Neural cell (in vitro differentiated cells): ENCODE results near the gene PDE9A. TPM values are rescaled to one million over a fixed set of nuclear protein-coding genes. Genes with fewer than 3 reads are reported as not detected.

Experiments
- H2AFZ ChIP-seq: fragments of 200-600, 300-800 bp; sonication (generic), shearing (Covaris generic); 2 replicates; pipeline ENCODE4 v1.6.0; 2014; ENCODE audit warnings: low read depth, mild to moderate bottlenecking, antibody characterized with exemption, low read length, moderate library complexity
- H3F3A ChIP-seq: fragments of 200-600 bp; shearing (Covaris generic); 2 replicates; pipeline ENCODE4 v1.6.1; 2016; ENCODE audit warnings: mild to moderate bottlenecking, moderate library complexity, mixed read lengths, antibody characterized with exemption, low read length; ENCODE audit not compliant: insufficient read depth, poor library complexity, severe bottlenecking
- H3K27ac ChIP-seq: fragments of 200-600, 300-800 bp; sonication (generic), shearing (Covaris generic); 2 replicates; pipeline ENCODE4 v1.5.1; 2014; ENCODE audit warnings: mild to moderate bottlenecking, low read length, moderate library complexity
- H3K27me3 ChIP-seq: fragments of 300-800, 200-600 bp; sonication (generic), shearing (Covaris generic); 2 replicates; pipeline ENCODE4 v1.6.0; 2014; ENCODE audit warnings: mild to moderate bottlenecking, low read depth, low read length, moderate library complexity; ENCODE audit not compliant: insufficient read depth
- H3K36me3 ChIP-seq: fragments of 300-800, 200-600 bp; sonication (generic), shearing (Covaris generic); 2 replicates; pipeline ENCODE4 v1.5.1; 2014; ENCODE audit warnings: mild to moderate bottlenecking, antibody characterized with exemption, low read length, moderate library complexity; ENCODE audit not compliant: insufficient read depth
- H3K4me2 ChIP-seq: fragments of 300-800, 200-600 bp; sonication (generic), shearing (Covaris generic); 2 replicates; pipeline ENCODE4 v1.6.0; 2014; ENCODE audit warnings: mild to moderate bottlenecking, low read length
- H3K4me3 ChIP-seq: fragments of 300-800, 200-600 bp; sonication (generic), shearing (Covaris generic); 2 replicates; pipeline ENCODE4 v1.5.1; 2014; ENCODE audit warnings: mild to moderate bottlenecking, low read length, moderate library complexity
- H3K79me2 ChIP-seq: fragments of 200-600 bp; shearing (Covaris generic); replicated peaks from 2 replicates; pipeline ENCODE4 v1.6.0; 2014; ENCODE audit warnings: mild to moderate bottlenecking, low read length, moderate library complexity; ENCODE audit not compliant: insufficient read depth
- H3K9ac ChIP-seq: fragments of 300-800, 200-600 bp; sonication (generic), shearing (Covaris generic); 2 replicates; pipeline ENCODE4 v1.6.1; 2016; ENCODE audit warnings: mild to moderate bottlenecking, low read length, mixed read lengths
- H3K9me2 ChIP-seq: fragments of 200-600 bp; shearing (Covaris generic); 2 replicates; pipeline ENCODE4 v1.6.1; 2016; ENCODE audit warnings: mild to moderate bottlenecking, low read length, mixed read lengths; ENCODE audit not compliant: insufficient read depth
- H3K9me3 ChIP-seq: fragments of 200-600, 300-800 bp; sonication (generic), shearing (Covaris generic); 2 replicates; pipeline ENCODE4 v1.6.1; 2016; ENCODE audit warnings: mild to moderate bottlenecking, mixed run types, low read length, moderate library complexity, mixed read lengths
- H4K20me1 ChIP-seq: fragments of 200-600 bp; shearing (Covaris generic); 2 replicates; pipeline ENCODE4 v1.6.1; 2016; ENCODE audit warnings: mild to moderate bottlenecking, mixed run types; ENCODE audit not compliant: insufficient read depth
- CTCF ChIP-seq: fragments of 450-650 bp; IDR thresholded peaks from 2 replicates; pipeline ENCODE4 v1.5.1; 2014; ENCODE audit warnings: antibody characterized with exemption, mild to moderate bottlenecking, moderate library complexity; ENCODE audit not compliant: poor library complexity, severe bottlenecking
- EP300 ChIP-seq: fragments of 450-650 bp; conservative IDR thresholded peaks from 2 replicates; pipeline ENCODE4 v1.6.1; 2014; ENCODE audit warnings: antibody characterized with exemption, mild to moderate bottlenecking, moderate library complexity; ENCODE audit not compliant: poor library complexity, severe bottlenecking
- EZH2 ChIP-seq: fragments of 200-600, 300-800 bp; shearing (Covaris generic), sonication (generic); IDR thresholded peaks from 2 replicates; pipeline ENCODE4 v1.6.1; 2014; ENCODE audit warnings: antibody characterized with exemption, low read length, borderline replicate concordance, mild to moderate bottlenecking; ENCODE audit not compliant: insufficient read depth, poor library complexity, severe bottlenecking
- MXI1 ChIP-seq: fragments of 450-650 bp; conservative IDR thresholded peaks from 2 replicates; pipeline ENCODE4 v1.6.1; 2014; ENCODE audit warnings: antibody characterized with exemption, mild to moderate bottlenecking; ENCODE audit not compliant: poor library complexity, severe bottlenecking
- POLR2AphosphoS5 ChIP-seq: IDR thresholded peaks from 2 replicates; pipeline ENCODE4 v1.6.1; 2012
- RAD21 ChIP-seq: fragments of 450-650 bp; conservative IDR thresholded peaks from 2 replicates; pipeline ENCODE4 v1.6.1; 2014; ENCODE audit warnings: antibody characterized with exemption, mild to moderate bottlenecking, moderate library complexity
- REST ChIP-seq: IDR thresholded peaks from 2 replicates; pipeline ENCODE4 v1.6.1; 2012; ENCODE audit warnings: borderline replicate concordance
- SMC3 ChIP-seq: fragments of 450-650 bp; conservative IDR thresholded peaks from 2 replicates; pipeline ENCODE4 v1.6.1; 2014; ENCODE audit warnings: antibody characterized with exemption, mild to moderate bottlenecking, moderate library complexity; ENCODE audit not compliant: poor library complexity
- TAF1 ChIP-seq: IDR thresholded peaks from 2 replicates; pipeline ENCODE4 v1.6.1; 2012; ENCODE audit warnings: low read depth
- polyA plus RNA-seq: library from polyadenylated mRNA; depleted of rRNA; stranded (reverse); fragments of >200 nt; gene quantifications from 2 replicates; pipeline ENCODE4 v1.2.3, GENCODE V29; 2014

Gene PDE9A
- polyA plus RNA-seq, 1 donor from 2014 or later, result 32.2 TPM

DNA sequence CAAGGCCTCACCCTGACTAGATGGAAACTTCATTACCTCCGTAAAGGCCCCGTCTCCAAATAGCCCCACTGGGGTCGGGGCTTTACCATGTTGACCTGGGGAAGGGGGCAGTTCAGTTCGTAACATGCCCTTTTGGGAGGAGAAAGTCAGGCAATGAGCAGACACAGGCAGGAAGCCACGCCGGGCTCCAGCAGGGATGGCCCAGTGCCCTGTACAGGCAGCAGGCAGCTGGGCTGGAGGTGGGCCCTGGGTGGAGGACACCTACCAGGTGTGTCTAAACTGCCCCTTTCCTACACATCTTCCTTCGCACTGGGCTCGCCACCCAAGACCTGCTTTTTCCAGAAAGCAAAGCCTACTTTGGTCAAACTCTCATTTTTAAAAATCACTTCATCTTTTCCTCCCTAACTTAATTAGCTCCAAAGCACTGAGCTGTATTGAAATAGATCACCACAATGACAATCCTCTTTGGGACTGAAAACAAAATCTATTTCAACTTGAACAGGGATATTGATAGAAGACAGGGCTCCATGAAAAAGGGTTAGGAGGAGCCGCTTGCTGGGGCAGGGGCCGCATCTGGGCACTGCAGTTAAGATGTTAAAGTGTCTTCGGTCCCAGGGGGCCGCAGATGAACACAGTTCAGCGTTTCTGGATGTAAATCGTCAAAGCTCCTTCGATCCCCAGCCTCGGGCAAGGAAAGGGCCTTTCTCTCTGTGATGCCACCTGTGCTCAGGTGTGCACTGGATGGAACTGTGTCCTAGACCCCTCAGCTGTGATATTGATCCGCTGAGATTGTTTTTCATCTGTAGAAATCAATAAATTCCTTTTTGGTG is 104.6 kb downstream of the PDE9A start:
- Histone ChIP-seq H3K79me2 (no peaks in the 10 kb centered on the region), H3K9ac (no peak overlapping the region), H3K27ac (no peak overlapping the region), H2AFZ (no peak overlapping the region), H3K9me2 (no peaks in the 10 kb centered on the region), H3K4me3 (no peak overlapping the region), H3K36me3 (no peaks in the 10 kb centered on the region), H3K4me2 (no peak overlapping the region), H3F3A (no peaks in the 10 kb centered on the region), H3K9me3 (no peaks in the 10 kb centered on the region), H4K20me1 (no peaks in the 10 kb centered on the region), H3K27me3 (no peaks in the 10 kb centered on the region)
- TF ChIP-seq MXI1 (no peak), TAF1 (no peak), EP300 (no peak), REST (no peak), POLR2AphosphoS5 (no peak), EZH2 (no peak), SMC3 (no peak), RAD21 (no peak), CTCF (no peak)

- Histone ChIP-seq H2AFZ (no peak overlapping the region), H3K4me3 (no peak overlapping the region), H3K27me3 (no peaks in the 10 kb centered on the region), H3K4me2 (no peak overlapping the region), H3F3A (no peaks in the 10 kb centered on the region), H3K79me2 (no peaks in the 10 kb centered on the region), H3K9me2 (no peaks in the 10 kb centered on the region), H3K27ac (no peak overlapping the region), H3K9ac (no peak overlapping the region), H3K9me3 (no peaks in the 10 kb centered on the region), H4K20me1 (no peaks in the 10 kb centered on the region), H3K36me3 (no peaks in the 10 kb centered on the region)
- TF ChIP-seq RAD21 (no peak), EZH2 (no peak), EP300 (no peak), TAF1 (no peak), MXI1 (no peak), SMC3 (no peak), POLR2AphosphoS5 (no peak), CTCF (no peak), REST (no peak)
Observed at GRCh38 chr21:42758721-42759593, 105.5 kb downstream of the PDE9A start.
